Peyer's patch (tissue), 4 donors: ENCODE measurements around the gene TLE5.

Experiments
- POLR2A ChIP-seq, 2 donors: fragments of 450-650 bp; IDR thresholded peaks; one replicate each; pipeline ENCODE4 v1.5.1; 2017; ENCODE audit warnings: antibody characterized with exemption in 2 of 2, mild to moderate bottlenecking in 2 of 2, moderate library complexity in 2 of 2
- TF ChIP-seq, protein P1 (sequence below), 6 experiments: fragments of 450-650 bp in 4 of 6; fragments of 200-600 bp in 2 of 6; sonication (generic) in 1 of 6; IDR thresholded peaks; one replicate each; pipeline ENCODE4 v1.5.1; 2017 to 2019; ENCODE audit warnings: antibody characterized with exemption in 6 of 6, mild to moderate bottlenecking in 3 of 6, moderate library complexity in 1 of 6

DNA sequence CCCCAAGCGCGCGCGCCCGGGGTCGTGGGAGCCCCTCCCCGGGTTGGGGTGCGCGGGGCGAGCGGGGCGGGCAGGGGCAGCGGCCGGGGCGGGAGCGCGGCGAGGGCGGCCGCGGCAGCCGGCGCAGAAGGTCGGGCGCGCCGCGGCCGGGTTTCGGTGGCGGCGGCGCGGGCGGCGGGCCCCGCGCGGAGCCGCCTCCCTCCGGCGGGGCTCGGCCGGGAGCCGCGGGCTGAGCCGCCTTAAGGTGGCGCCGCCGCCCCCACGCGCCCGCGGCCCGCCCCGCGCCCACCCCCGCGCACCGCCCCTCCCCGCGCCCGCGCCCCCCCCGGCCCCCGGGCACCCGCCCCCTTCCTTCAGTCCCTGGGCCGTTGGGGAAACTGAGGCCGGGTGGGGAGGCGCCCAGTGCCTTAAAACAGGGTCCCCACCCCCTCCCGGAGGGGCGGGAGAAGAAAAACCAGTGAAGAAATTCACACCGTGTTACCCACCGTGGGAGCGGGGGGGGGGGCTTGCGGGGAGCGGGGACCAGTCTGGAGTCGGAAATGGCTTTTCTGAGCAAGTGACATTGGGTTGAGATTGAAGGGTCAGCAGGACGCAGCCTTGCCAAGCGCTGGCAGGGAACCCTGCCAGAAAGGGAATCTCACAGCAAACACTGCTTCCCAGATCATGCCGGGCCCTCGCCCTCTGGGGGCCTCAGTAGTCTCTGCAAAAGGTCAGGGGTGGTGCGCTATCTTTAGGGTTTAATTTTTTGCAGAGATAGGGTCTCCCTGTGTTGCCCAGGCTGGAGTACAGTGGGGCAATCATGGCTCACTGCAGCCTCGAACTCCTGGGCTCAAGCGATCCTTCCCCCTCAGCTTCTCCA, 33.0 kb downstream of the TLE5 start, which contains the start of gene TLE2:
- TF ChIP-seq, protein P1, sequence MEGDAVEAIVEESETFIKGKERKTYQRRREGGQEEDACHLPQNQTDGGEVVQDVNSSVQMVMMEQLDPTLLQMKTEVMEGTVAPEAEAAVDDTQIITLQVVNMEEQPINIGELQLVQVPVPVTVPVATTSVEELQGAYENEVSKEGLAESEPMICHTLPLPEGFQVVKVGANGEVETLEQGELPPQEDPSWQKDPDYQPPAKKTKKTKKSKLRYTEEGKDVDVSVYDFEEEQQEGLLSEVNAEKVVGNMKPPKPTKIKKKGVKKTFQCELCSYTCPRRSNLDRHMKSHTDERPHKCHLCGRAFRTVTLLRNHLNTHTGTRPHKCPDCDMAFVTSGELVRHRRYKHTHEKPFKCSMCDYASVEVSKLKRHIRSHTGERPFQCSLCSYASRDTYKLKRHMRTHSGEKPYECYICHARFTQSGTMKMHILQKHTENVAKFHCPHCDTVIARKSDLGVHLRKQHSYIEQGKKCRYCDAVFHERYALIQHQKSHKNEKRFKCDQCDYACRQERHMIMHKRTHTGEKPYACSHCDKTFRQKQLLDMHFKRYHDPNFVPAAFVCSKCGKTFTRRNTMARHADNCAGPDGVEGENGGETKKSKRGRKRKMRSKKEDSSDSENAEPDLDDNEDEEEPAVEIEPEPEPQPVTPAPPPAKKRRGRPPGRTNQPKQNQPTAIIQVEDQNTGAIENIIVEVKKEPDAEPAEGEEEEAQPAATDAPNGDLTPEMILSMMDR (IDR thresholded peaks at IDR 0.05), result no peak
- no peak for TF ChIP-seq POLR2A (IDR thresholded peaks at IDR 0.05)
